CD4-positive, CD25-positive, alpha-beta regulatory T cell (primary cell): ENCODE data around the gene CNR2. TPM values are rescaled to one million over a fixed set of nuclear protein-coding genes. Genes with fewer than 3 reads are reported as not detected.

Experiments used
- ATAC-seq, 2 donors: fragments of 150-1000 bp; cut with Tn5 transposase; one replicate each; pipeline ENCODE4 v1.10.0; 2021; ENCODE audit warnings: low read depth in 2 of 2, moderate number of reproducible peaks in 2 of 2, moderate library complexity in 1 of 2
- DNase-seq, 3 donors: peaks; one replicate each; pipeline versions ENCODE4 v3.0.0 to v3.0.0-alpha.2; 2012 to 2022; ENCODE audit warnings: mixed read lengths in 1 of 3
- H3K27ac ChIP-seq: one replicate; pipeline ENCODE4 v1.7.0; 2013; ENCODE audit warnings: mild to moderate bottlenecking, low read length; ENCODE audit not compliant: insufficient read depth, poor library complexity, severe bottlenecking
- H3K27me3 ChIP-seq: one replicate; pipeline ENCODE4 v1.7.0; 2013; ENCODE audit warnings: low read length; ENCODE audit not compliant: control insufficient read depth, insufficient read depth
- H3K36me3 ChIP-seq: one replicate; pipeline ENCODE4 v1.7.0; 2013; ENCODE audit warnings: mild to moderate bottlenecking, low read length, moderate library complexity; ENCODE audit not compliant: control insufficient read depth, insufficient read depth
- H3K4me1 ChIP-seq: 2 replicates; pipeline ENCODE4 v1.7.0; 2013; ENCODE audit warnings: mild to moderate bottlenecking, low read length; ENCODE audit not compliant: insufficient read depth, control insufficient read depth, poor library complexity, severe bottlenecking
- H3K4me3 ChIP-seq: one replicate; pipeline ENCODE4 v1.7.0; 2013; ENCODE audit warnings: low read depth, mild to moderate bottlenecking, low read length, moderate library complexity
- H3K9me3 ChIP-seq, 2 experiments: 1 replicate in 1 of 2; 2 replicates in 1 of 2; pipeline ENCODE4 v1.7.0; 2013; ENCODE audit warnings: low read length in 2 of 2, mild to moderate bottlenecking in 1 of 2, moderate library complexity in 1 of 2; ENCODE audit not compliant: control insufficient read depth in 2 of 2
- H3K27ac Mint-ChIP-seq, 3 donors: one replicate each; pipeline ENCODE4 v1.8.0; 2020 to 2022; ENCODE audit warnings: mild to moderate bottlenecking in 3 of 3, mixed read lengths in 3 of 3, moderate library complexity in 2 of 3
- H3K27me3 Mint-ChIP-seq: one replicate; pipeline ENCODE4 v1.8.0; 2022; ENCODE audit warnings: mild to moderate bottlenecking, mixed read lengths
- H3K36me3 Mint-ChIP-seq: one replicate; pipeline ENCODE4 v1.8.0; 2020; ENCODE audit warnings: mixed read lengths
- H3K4me1 Mint-ChIP-seq, 4 donors: one replicate each; pipeline ENCODE4 v1.8.0; 2020 to 2022; ENCODE audit warnings: mixed read lengths in 4 of 4, mild to moderate bottlenecking in 1 of 4
- H3K4me3 Mint-ChIP-seq, 4 donors: one replicate each; pipeline ENCODE4 v1.8.0; 2020 to 2022; ENCODE audit warnings: mild to moderate bottlenecking in 4 of 4, mixed read lengths in 4 of 4, moderate library complexity in 3 of 4
- H3K9me3 Mint-ChIP-seq, 7 donors: one replicate each; pipeline ENCODE4 v1.8.0; 2020 to 2022; ENCODE audit warnings: mixed read lengths in 7 of 7, mild to moderate bottlenecking in 3 of 7, moderate library complexity in 2 of 7
- polyA plus RNA-seq, 4 donors: library from polyadenylated mRNA; unstranded; fragments of 300-500 nt; fragmentation: Illumina TruSeq; gene quantifications; one replicate each; pipeline ENCODE4 v1.2.3, GENCODE V29; 2021
- total RNA-seq: library from RNA; stranded (reverse); gene quantifications from one replicate; pipeline ENCODE4 v1.2.3, GENCODE V29; 2022

CNR2 gene
- total and polyA plus RNA-seq, 5 donors from 2014 or later = 0.03 to 0.15 (median 0.05) TPM; not detected in 2

- Mint-ChIP-seq H3K27ac (peak overlapping the region; percentile 97), H3K9me3 (no peaks in the 10 kb centered on the region), H3K27me3 (peaks cover 5% of the 10 kb centered on the region), H3K4me1 (peaks cover 9 to 39% (median 29%) of the 10 kb centered on the region in 4 donors), H3K36me3 (no peaks in the 10 kb centered on the region), H3K4me3 (peak overlapping the region; percentile 94 to 100 (median 96))
- Histone ChIP-seq H3K4me3 (peak overlapping the region; percentile 92), H3K27ac (peak overlapping the region; percentile 89), H3K9me3 (no peaks in the 10 kb centered on the region), H3K36me3 (no peaks in the 10 kb centered on the region), H3K4me1 (peaks cover 8% of the 10 kb centered on the region), H3K27me3 (no peaks in the 10 kb centered on the region)
- peak in 2 of 3 donors; percentile 25 to 42 for DNase-seq
- peak; percentile 15 to 39 for ATAC-seq
These were observed 87.2 kb downstream of the CNR2 start for GRCh38 chr1:23825762-23826522.

DNA sequence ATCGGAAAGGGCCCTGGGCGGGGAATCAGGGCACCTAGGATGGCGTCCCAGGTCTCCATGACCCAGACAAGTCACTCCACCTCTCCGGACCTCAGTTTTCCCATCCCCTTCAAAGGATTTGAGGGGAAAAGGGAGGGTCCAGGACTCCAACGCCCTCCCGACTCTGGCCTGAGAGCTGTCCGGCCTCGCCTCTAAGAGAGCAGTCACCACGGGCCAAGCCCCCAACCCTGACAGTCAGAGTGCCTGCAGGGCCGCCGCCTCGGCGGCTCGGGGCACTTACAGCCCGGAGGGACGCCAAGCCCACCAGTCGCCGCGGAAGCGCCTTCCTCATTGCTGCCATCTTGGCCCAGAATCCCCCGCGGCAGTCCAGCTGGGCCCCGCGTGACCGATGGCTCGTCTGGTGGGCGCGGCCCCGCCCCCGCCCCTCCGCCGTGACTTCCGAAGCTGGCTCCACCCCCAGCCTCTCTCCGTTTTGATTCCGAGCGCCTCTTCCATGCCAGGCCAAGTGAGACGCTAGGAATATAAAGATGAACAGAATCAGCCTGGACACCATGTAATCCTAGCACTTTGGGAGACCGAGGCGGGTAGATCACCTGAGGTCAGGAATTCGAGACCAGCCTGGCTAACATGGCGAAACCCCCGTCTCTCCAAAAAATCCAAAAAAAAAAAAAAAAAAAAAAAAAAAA lies 87.9 kb downstream of the CNR2 start, which contains the start of gene HMGCL:
Gene HMGCL, minus strand, starts transcription at position 354 of the 686 bp plus-strand sequence. Its CDS starts 14 bp downstream, at position 340.
- H3K27me3 Mint-ChIP-seq = peaks cover 5% of the 10 kb centered on the region
- peaks cover 6% of the 10 kb centered on the region for H3K36me3 Mint-ChIP-seq

GRCh38 chr1:23824711-23825075 lies 88.5 kb downstream of the CNR2 start:
- ATAC-seq = no peak
- H3K27ac Mint-ChIP-seq = peak overlapping the region; percentile 97

More for the DNA sequence above, 87.9 kb downstream of the CNR2 start, which contains the start of gene HMGCL:
- no peaks in the 10 kb centered on the region for H3K9me3 ChIP-seq
- H3K27me3 ChIP-seq = no peaks in the 10 kb centered on the region
- peaks cover 8% of the 10 kb centered on the region for H3K4me1 ChIP-seq
- H3K4me3 ChIP-seq = peak within 1 kb of the TSS; percentile 92
- peak within 1 kb of the TSS; percentile 94 to 100 (median 96) for H3K4me3 Mint-ChIP-seq
- DNase-seq (peak; percentile 83 to 95 (median 85)), ATAC-seq (peak; percentile 96 to 97)
- no peaks in the 10 kb centered on the region for H3K36me3 ChIP-seq
- peaks cover 9 to 39% (median 31%) of the 10 kb centered on the region in 4 donors for H3K4me1 Mint-ChIP-seq
- peak within 1 kb of the TSS; percentile 89 for H3K27ac ChIP-seq
- H3K9me3 Mint-ChIP-seq = no peaks in the 10 kb centered on the region
- peak within 1 kb of the TSS; percentile 97 for H3K27ac Mint-ChIP-seq

DNA sequence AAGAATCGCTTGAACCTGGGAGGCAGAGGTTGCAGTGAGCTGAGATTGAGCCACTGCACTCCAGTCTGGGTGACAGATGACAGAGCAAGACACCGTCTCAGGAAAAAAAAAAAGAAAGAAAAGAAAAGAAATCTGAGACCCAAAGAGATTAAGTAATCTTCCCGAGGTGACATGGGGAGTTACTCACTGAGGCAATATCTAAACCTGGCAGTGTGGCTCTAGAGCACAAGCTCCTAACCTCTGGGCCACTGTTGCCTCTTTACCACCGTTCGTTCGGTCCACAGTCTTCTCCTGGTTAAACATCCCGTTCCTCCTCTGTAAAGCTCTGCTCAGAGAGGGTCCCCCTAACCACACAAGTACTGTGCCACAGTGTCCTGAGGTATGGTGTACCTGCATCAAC lies 89.4 kb downstream of the CNR2 start:
- Mint-ChIP-seq H3K4me1 (peaks cover 9 to 39% (median 32%) of the 10 kb centered on the region in 4 donors), H3K27ac (peak overlapping the region; percentile 15 to 97 (median 25)), H3K9me3 (no peaks in the 10 kb centered on the region), H3K36me3 (peaks cover 7% of the 10 kb centered on the region), H3K27me3 (peaks cover 5% of the 10 kb centered on the region), H3K4me3 (peak overlapping the region; percentile 94 to 100 (median 96))
- DNase-seq (no peak), ATAC-seq (no peak)
- peaks cover 8% of the 10 kb centered on the region for H3K4me1 ChIP-seq
- peaks cover 4% of the 10 kb centered on the region for H3K36me3 ChIP-seq
- no peak overlapping the region for H3K4me3 ChIP-seq
- H3K27ac ChIP-seq = peak overlapping the region; percentile 41
- H3K9me3 ChIP-seq = no peaks in the 10 kb centered on the region
- no peaks in the 10 kb centered on the region for H3K27me3 ChIP-seq

More at GRCh38 chr1:23824711-23825075, 88.5 kb downstream of the CNR2 start:
- Mint-ChIP-seq H3K36me3 (peaks cover 7% of the 10 kb centered on the region), H3K4me1 (peaks cover 9 to 39% (median 32%) of the 10 kb centered on the region in 4 donors), H3K27me3 (peaks cover 5% of the 10 kb centered on the region), H3K4me3 (peak overlapping the region; percentile 94 to 100 (median 96)), H3K9me3 (no peaks in the 10 kb centered on the region)
- DNase-seq = no peak
- H3K4me1 ChIP-seq = peaks cover 8% of the 10 kb centered on the region
- peak overlapping the region; percentile 89 for H3K27ac ChIP-seq
- no peaks in the 10 kb centered on the region for H3K9me3 ChIP-seq
- H3K27me3 ChIP-seq = no peaks in the 10 kb centered on the region
- no peaks in the 10 kb centered on the region for H3K36me3 ChIP-seq
- peak overlapping the region; percentile 92 for H3K4me3 ChIP-seq

Other genes with a start within 250 kb of the CNR2 start
- gene RPL11, start 221.6 kb downstream of the CNR2 start, total RNA-seq = 1,395 TPM
- 1,000 to 10,000 TPM; 1,256 to 1,673 (median 1,465) TPM for gene RPL11, start 221.6 kb downstream of the CNR2 start, polyA plus RNA-seq
- gene ELOA, start 169.9 kb downstream of the CNR2 start, total RNA-seq = 42.0 TPM
- gene ELOA, start 169.9 kb downstream of the CNR2 start, polyA plus RNA-seq = 10 to 100 TPM; 22.6 to 34.3 (median 29.0) TPM
- 85.8 TPM for gene PITHD1, start 134.9 kb downstream of the CNR2 start, total RNA-seq
- gene PITHD1, start 134.9 kb downstream of the CNR2 start, polyA plus RNA-seq = 10 to 100 TPM; 72.6 to 98.9 (median 78.1) TPM
- gene LYPLA2, start 122.2 kb downstream of the CNR2 start, total RNA-seq = 50.4 TPM
- gene LYPLA2, start 122.2 kb downstream of the CNR2 start, polyA plus RNA-seq = 100 to 1,000 TPM in 2 of 4 donors, 10 to 100 TPM in 2; 84.4 to 111 (median 100) TPM
- gene GALE, start 112.6 kb downstream of the CNR2 start, total RNA-seq = 7.0 TPM
- 10 to 100 TPM in 1 of 4 donors, 1 to 10 TPM in 3; 8.0 to 10.3 (median 9.8) TPM for gene GALE, start 112.6 kb downstream of the CNR2 start, polyA plus RNA-seq
- 15.7 TPM for gene HMGCL, start 87.9 kb downstream of the CNR2 start, total RNA-seq
- gene HMGCL, start 87.9 kb downstream of the CNR2 start, polyA plus RNA-seq = 10 to 100 TPM; 36.3 to 40.5 (median 37.4) TPM
- gene FUCA1, start 45.1 kb downstream of the CNR2 start, total RNA-seq = 5.3 TPM
- 10 to 100 TPM; 10.3 to 22.6 (median 17.0) TPM for gene FUCA1, start 45.1 kb downstream of the CNR2 start, polyA plus RNA-seq
- 126 TPM for gene PNRC2, start 46.5 kb upstream of the CNR2 start, total RNA-seq
- gene PNRC2, start 46.5 kb upstream of the CNR2 start, polyA plus RNA-seq = 100 to 1,000 TPM; 123 to 149 (median 141) TPM
- 220 TPM for gene SRSF10, start 67.0 kb upstream of the CNR2 start, total RNA-seq
- 100 to 1,000 TPM; 127 to 151 (median 144) TPM for gene SRSF10, start 67.0 kb upstream of the CNR2 start, polyA plus RNA-seq
- not detected for gene MYOM3, start 198.8 kb upstream of the CNR2 start, total RNA-seq
- gene MYOM3, start 198.8 kb upstream of the CNR2 start, polyA plus RNA-seq = not detected
- gene IL22RA1, start 229.8 kb upstream of the CNR2 start, total RNA-seq = not detected
- not detected for gene IL22RA1, start 229.8 kb upstream of the CNR2 start, polyA plus RNA-seq